Keratinocyte (primary cell): Measurements from ENCODE around the gene ALS2.

Experiments
- CTCF ChIP-seq, 3 experiments: IDR thresholded peaks in 1 of 3; conservative IDR thresholded peaks in 1 of 3; optimal IDR thresholded peaks in 1 of 3; 2 replicates in 2 of 3; 3 replicates in 1 of 3; pipeline versions ENCODE3 to v1.5.1; 2011; ENCODE audit warnings: low read length in 3 of 3, mild to moderate bottlenecking in 3 of 3, moderate library complexity in 2 of 3, control low read depth in 1 of 3, inconsistent platforms in 1 of 3; ENCODE audit not compliant: insufficient read depth in 2 of 3; ENCODE audit errors: extremely low read depth in 1 of 3
- EZH2 ChIP-seq: IDR thresholded peaks from one replicate; pipeline ENCODE4 v1.6.1; 2012; ENCODE audit warnings: inconsistent platforms, mild to moderate bottlenecking, low read length, moderate library complexity

DNA sequence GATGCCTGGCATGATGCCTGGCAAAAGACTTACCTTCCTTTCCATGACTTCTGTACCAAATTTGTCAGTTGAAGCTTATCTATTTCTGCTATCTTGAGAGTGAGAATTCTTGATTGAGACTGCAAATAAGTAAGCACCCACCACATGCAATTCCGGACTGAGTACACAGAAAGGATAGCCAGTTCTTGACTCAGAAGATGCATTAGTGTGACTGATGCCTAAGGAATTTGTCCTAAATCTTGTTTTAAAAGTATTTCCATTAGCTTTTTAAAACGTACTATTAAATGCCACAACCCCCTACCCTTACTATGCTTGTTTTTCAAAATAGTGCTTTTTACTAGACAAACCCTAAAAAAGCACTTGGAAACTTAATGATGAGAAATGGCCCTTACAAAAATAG is 82.8 kb downstream of the ALS2 start:
- TF ChIP-seq CTCF (optimal IDR thresholded peaks at IDR 0.05 in 1 of 3, IDR thresholded peaks at IDR 0.05 in 1 of 3, conservative IDR thresholded peaks at IDR 0.05 in 1 of 3; ENCODE audit: extremely low read depth in 1 of 3, insufficient read depth in 2 of 3, low read length in 3 of 3) (no peak), EZH2 (no peak)
